Measurements from ENCODE around the gene HPSE.

Gene HPSE

GRCh38 chr4:83334425-83335241 lies at the start of gene HPSE:
Gene HPSE, minus strand, starts transcription at chr4:83334848. Its CDS starts 66 bp downstream, at chr4:83334782.
- peak; percentile 74 for DNase-seq

GRCh38 chr4:83382850-83383249 lies 48.2 kb upstream of the HPSE start:
- no peak for DNase-seq

- DNase-seq, result no peak
Observed at GRCh38 chr4:83381173-83381572, 46.5 kb upstream of the HPSE start.

GRCh38 chr4:83378419-83378818 lies 43.8 kb upstream of the HPSE start:
- DNase-seq, result no peak

GRCh38 chr4:83372931-83373330 lies 38.3 kb upstream of the HPSE start:
- no peak for DNase-seq

- no peak for DNase-seq
Observed at GRCh38 chr4:83371936-83372335, 37.3 kb upstream of the HPSE start.

GRCh38 chr4:83371235-83371634 lies 36.6 kb upstream of the HPSE start:
- DNase-seq, result no peak

- no peak for DNase-seq
Observed at GRCh38 chr4:83370640-83370906, 35.9 kb upstream of the HPSE start.

- DNase-seq, result no peak
Observed at GRCh38 chr4:83369831-83370639, 35.4 kb upstream of the HPSE start.

GRCh38 chr4:83364312-83364711 lies 29.7 kb upstream of the HPSE start:
- DNase-seq, result no peak

GRCh38 chr4:83362492-83363329 lies 28.1 kb upstream of the HPSE start:
- no peak for DNase-seq

- no peak for DNase-seq
Observed at GRCh38 chr4:83361416-83362103, 26.9 kb upstream of the HPSE start.

GRCh38 chr4:83360018-83360417 lies 25.4 kb upstream of the HPSE start:
- no peak for DNase-seq

GRCh38 chr4:83358410-83358809 lies 23.8 kb upstream of the HPSE start:
- DNase-seq, result no peak

- no peak for DNase-seq
Observed at GRCh38 chr4:83356899-83357661, 22.4 kb upstream of the HPSE start.

GRCh38 chr4:83353516-83353915 lies 18.9 kb upstream of the HPSE start:
- DNase-seq, result no peak

GRCh38 chr4:83348074-83348473 lies 13.4 kb upstream of the HPSE start:
- no peak for DNase-seq

- no peak for DNase-seq
Observed at GRCh38 chr4:83342476-83342875, 7.8 kb upstream of the HPSE start.

- peak; percentile 66 for DNase-seq
Observed at GRCh38 chr4:83340692-83341343, 6.2 kb upstream of the HPSE start.

- DNase-seq, result no peak
Observed at GRCh38 chr4:83339573-83339972, 4.9 kb upstream of the HPSE start.

GRCh38 chr4:83335701-83336100 lies 1.1 kb upstream of the HPSE start:
- no peak for DNase-seq

GRCh38 chr4:83331956-83332355 lies 2.7 kb downstream of the HPSE start:
- DNase-seq, result no peak

Data from activated CD8-positive, alpha-beta memory T cell treated with anti-CD3 and anti-CD28 coated beads, Interleukin-2, amount 50 U/mL, for 48 hours (primary cell).